Measurements from ENCODE around the gene NDUFB7.
A peak's percentile ranks its signal among the peaks of the same experiment; 100 is the strongest.

NDUFB7 gene

DNA sequence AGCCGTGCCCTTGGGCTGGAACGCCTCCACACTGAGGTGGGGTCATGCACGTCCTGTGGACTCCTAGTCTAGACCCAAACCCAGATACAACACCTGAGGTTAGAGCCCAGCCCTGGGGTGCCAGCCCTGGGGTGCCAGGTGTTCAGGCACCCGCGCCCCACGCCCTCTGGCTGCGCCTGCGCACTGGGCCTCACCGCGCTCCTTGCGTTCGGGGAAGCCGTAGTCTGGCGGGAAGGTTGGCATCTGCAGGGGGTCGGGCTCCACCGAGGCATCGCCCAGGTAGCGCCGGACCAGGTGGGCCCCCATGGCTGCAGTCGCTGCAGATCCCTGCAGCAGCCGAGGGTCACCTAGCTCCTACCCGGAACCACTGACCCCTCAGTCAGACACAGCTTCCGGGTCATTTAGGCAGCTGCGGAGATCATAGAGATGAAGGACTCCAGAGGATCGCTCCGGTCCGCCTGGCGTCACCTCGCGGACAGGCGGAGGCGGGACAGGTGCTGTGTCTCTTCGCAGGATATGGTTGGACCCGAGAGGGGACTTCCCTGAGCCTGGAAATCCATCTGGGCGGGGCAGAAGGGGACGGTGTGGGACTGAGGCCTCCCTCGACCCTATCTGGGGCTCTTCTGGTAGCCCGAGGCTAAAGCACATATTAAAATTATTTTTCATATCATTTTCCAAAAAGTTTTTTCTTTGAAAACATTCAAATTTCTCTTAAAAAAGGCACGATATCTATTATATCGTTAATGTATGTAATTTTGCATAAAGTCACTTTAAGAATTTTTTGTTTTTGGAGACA is at the start of gene NDUFB7:
NDUFB7 (minus strand) TSS at position 372 of the 796 bp plus-strand sequence; CDS start at position 306, 66 bp downstream.
- H3K9ac ChIP-seq (ENCODE audit: low read length), result peak within 1 kb of the TSS; percentile 76
- peak; percentile 97 for DNase-seq
- H3K36me3 ChIP-seq (replicated peaks; ENCODE audit: insufficient read depth, low read length), result no peaks in the 10 kb centered on the region
- peak within 1 kb of the TSS; percentile 92 for H3K4me2 ChIP-seq (ENCODE audit: low read depth, low read length)
- H3K27ac ChIP-seq (ENCODE audit: low read length), result peak within 1 kb of the TSS; percentile 60; the same call in 1 of the 2 replicates
- peaks cover 29% of the 10 kb centered on the region for H3K79me2 ChIP-seq (ENCODE audit: low read length)
- H3K9me2 ChIP-seq (replicated peaks; ENCODE audit: insufficient read depth, low read length), result no peaks in the 10 kb centered on the region
- H4K20me1 ChIP-seq (ENCODE audit: insufficient read depth, low read length), result no peaks in the 10 kb centered on the region
- peaks cover 7% of the 10 kb centered on the region; the same call in 1 of the 2 replicates for H3K4me1 ChIP-seq (ENCODE audit: low read length)
- peak within 1 kb of the TSS; percentile 79 for H2AFZ ChIP-seq (ENCODE audit: low read length)
- H3K4me3 ChIP-seq (ENCODE audit: low read length), result peak within 1 kb of the TSS; percentile 87
- no peaks in the 10 kb centered on the region for H3K9me3 ChIP-seq (replicated peaks; ENCODE audit: insufficient read depth, low read length)
- TF ChIP-seq EZH2 (optimal IDR thresholded peaks at IDR 0.05; ENCODE audit: low read depth, low read length) (no peak), EZH2phosphoT487 (IDR thresholded peaks at IDR 0.05; ENCODE audit: low read length) (no peak)
- TF ChIP-seq, protein P1, sequence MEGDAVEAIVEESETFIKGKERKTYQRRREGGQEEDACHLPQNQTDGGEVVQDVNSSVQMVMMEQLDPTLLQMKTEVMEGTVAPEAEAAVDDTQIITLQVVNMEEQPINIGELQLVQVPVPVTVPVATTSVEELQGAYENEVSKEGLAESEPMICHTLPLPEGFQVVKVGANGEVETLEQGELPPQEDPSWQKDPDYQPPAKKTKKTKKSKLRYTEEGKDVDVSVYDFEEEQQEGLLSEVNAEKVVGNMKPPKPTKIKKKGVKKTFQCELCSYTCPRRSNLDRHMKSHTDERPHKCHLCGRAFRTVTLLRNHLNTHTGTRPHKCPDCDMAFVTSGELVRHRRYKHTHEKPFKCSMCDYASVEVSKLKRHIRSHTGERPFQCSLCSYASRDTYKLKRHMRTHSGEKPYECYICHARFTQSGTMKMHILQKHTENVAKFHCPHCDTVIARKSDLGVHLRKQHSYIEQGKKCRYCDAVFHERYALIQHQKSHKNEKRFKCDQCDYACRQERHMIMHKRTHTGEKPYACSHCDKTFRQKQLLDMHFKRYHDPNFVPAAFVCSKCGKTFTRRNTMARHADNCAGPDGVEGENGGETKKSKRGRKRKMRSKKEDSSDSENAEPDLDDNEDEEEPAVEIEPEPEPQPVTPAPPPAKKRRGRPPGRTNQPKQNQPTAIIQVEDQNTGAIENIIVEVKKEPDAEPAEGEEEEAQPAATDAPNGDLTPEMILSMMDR (IDR thresholded peaks at IDR 0.05; ENCODE audit: low read length), result peak; percentile 91
- H3K27me3 ChIP-seq (replicated peaks; ENCODE audit: insufficient read depth, low read length), result peaks cover 4% of the 10 kb centered on the region; the same call in 1 of the 2 replicates
- no peaks in the 10 kb centered on the region for H3F3A ChIP-seq (ENCODE audit: insufficient read depth, low read length)

DNA sequence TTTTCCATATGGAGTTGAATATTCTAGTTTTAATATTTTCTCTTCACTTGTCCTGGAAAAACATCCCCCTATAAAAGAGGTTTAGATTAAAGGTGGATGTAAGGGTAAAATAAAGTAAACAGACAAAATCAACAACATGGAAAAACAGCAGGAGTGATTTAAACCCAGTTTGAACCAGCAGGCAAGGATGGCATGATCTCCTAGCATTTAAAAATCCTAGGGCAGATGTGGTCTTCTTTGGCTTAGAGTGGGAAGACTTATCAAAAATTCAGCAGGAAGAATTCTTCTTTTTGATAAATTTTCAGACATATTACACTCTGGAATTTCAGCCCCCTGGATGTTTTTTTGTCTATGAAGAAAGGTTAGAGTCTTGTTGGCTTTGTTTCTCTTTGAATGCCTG is 47.5 kb upstream of the NDUFB7 start:
- no peak for TF ChIP-seq EZH2 (optimal IDR thresholded peaks at IDR 0.05; ENCODE audit: low read depth, low read length)
- TF ChIP-seq, protein P1 (IDR thresholded peaks at IDR 0.05; ENCODE audit: low read length), result no peak
- TF ChIP-seq EZH2phosphoT487 (IDR thresholded peaks at IDR 0.05; ENCODE audit: low read length), result no peak

DNA sequence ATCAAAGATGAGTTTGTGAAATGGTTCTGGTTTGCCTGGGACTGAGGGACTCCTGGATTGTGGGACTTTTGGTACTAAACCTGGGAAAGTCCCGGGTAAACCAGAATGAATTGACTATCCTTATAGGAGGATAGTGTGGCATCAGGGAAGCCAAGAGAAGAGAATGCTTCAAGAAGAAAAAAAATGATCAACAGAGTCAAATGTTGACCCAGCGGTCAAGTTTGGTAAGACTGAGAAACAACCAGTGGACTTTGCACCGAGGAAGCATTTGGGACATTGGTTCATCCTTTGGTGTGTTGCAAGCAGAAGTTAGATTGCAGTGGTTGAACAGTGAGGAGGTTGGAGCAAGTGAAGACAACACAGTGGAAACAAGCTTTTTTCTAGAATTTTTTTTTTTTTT is 44.5 kb upstream of the NDUFB7 start:
- H3K9ac ChIP-seq (ENCODE audit: low read length), result no peak overlapping the region
- no peaks in the 10 kb centered on the region for H3K9me3 ChIP-seq (replicated peaks; ENCODE audit: insufficient read depth, low read length)
- H3K27me3 ChIP-seq (replicated peaks; ENCODE audit: insufficient read depth, low read length), result peaks cover 17% of the 10 kb centered on the region
- H3K4me3 ChIP-seq (ENCODE audit: low read length), result no peak overlapping the region
- no peak overlapping the region for H3K27ac ChIP-seq (ENCODE audit: low read length)
- no peak for DNase-seq
- no peak overlapping the region for H3K4me2 ChIP-seq (ENCODE audit: low read depth, low read length)
- H3K79me2 ChIP-seq (ENCODE audit: low read length), result no peaks in the 10 kb centered on the region
- H4K20me1 ChIP-seq (ENCODE audit: insufficient read depth, low read length), result no peaks in the 10 kb centered on the region
- H3K4me1 ChIP-seq (ENCODE audit: low read length), result no peaks in the 10 kb centered on the region
- no peaks in the 10 kb centered on the region for H3K9me2 ChIP-seq (replicated peaks; ENCODE audit: insufficient read depth, low read length)
- no peak overlapping the region for H2AFZ ChIP-seq (ENCODE audit: low read length)
- no peaks in the 10 kb centered on the region for H3K36me3 ChIP-seq (replicated peaks; ENCODE audit: insufficient read depth, low read length)
- H3F3A ChIP-seq (ENCODE audit: insufficient read depth, low read length), result no peaks in the 10 kb centered on the region
- TF ChIP-seq, protein P1 (IDR thresholded peaks at IDR 0.05; ENCODE audit: low read length), result no peak
- TF ChIP-seq EZH2phosphoT487 (IDR thresholded peaks at IDR 0.05; ENCODE audit: low read length) (no peak), EZH2 (optimal IDR thresholded peaks at IDR 0.05; ENCODE audit: low read depth, low read length) (no peak)

More for the DNA sequence above, 47.5 kb upstream of the NDUFB7 start:
- H4K20me1 ChIP-seq (ENCODE audit: insufficient read depth, low read length), result no peaks in the 10 kb centered on the region
- no peak overlapping the region for H3K27ac ChIP-seq (ENCODE audit: low read length)
- no peaks in the 10 kb centered on the region for H3K79me2 ChIP-seq (ENCODE audit: low read length)
- no peak overlapping the region for H2AFZ ChIP-seq (ENCODE audit: low read length)
- no peaks in the 10 kb centered on the region for H3K9me3 ChIP-seq (replicated peaks; ENCODE audit: insufficient read depth, low read length)
- H3K27me3 ChIP-seq (replicated peaks; ENCODE audit: insufficient read depth, low read length), result peaks cover 24% of the 10 kb centered on the region
- H3K4me1 ChIP-seq (ENCODE audit: low read length), result no peaks in the 10 kb centered on the region
- DNase-seq, result no peak
- H3K4me3 ChIP-seq (ENCODE audit: low read length), result no peak overlapping the region
- H3K4me2 ChIP-seq (ENCODE audit: low read depth, low read length), result no peak overlapping the region
- no peaks in the 10 kb centered on the region for H3K36me3 ChIP-seq (replicated peaks; ENCODE audit: insufficient read depth, low read length)
- H3K9ac ChIP-seq (ENCODE audit: low read length), result no peak overlapping the region
- H3F3A ChIP-seq (ENCODE audit: insufficient read depth, low read length), result no peaks in the 10 kb centered on the region
- no peaks in the 10 kb centered on the region for H3K9me2 ChIP-seq (replicated peaks; ENCODE audit: insufficient read depth, low read length)

Measured in MM.1S (cell line).